ENCODE measurements around the gene RPS2. TPM values are rescaled to one million over a fixed set of nuclear protein-coding genes. Genes with fewer than 3 reads are reported as not detected.

The RPS2 gene
- total and polyA plus RNA-seq, 2 of the 8 experiments (the other 6 are each of a cell fraction or from before 2014, with no cell fraction given) = 4,042 to 16,783 TPM

GRCh38 chr16:1984347-1985225 lies 20.0 kb upstream of the RPS2 start:
- Histone ChIP-seq H3K36me3 (ENCODE audit: control insufficient read depth in 2 of 4, insufficient read depth in 4 of 4, low read length in 3 of 4) (peaks cover 2 to 5% (median 3%) of the 10 kb centered on the region in 4 experiments; a peak in 3 of 8 replicates), H3K4me3 (ENCODE audit: extremely low read depth in 1 of 4, insufficient read depth in 2 of 4, low read depth in 3 of 4, low read length in 4 of 4) (peak overlapping the region; percentile 52 to 96 (median 73)), H4K8ac (ENCODE audit: extremely low read depth, insufficient read depth, low read length) (peak overlapping the region; percentile 89), H3K23ac (ENCODE audit: insufficient read length) (no peak overlapping the region), H3K4me1 (replicated peaks in 1 of 4; ENCODE audit: control insufficient read depth in 3 of 4, insufficient read depth in 4 of 4, low read length in 3 of 4) (peaks cover 3 to 43% (median 28%) of the 10 kb centered on the region in 4 experiments), H3K27me3 (replicated peaks in 1 of 4; ENCODE audit: control insufficient read depth in 3 of 4, extremely low read depth in 1 of 4, insufficient read depth in 3 of 4, low read length in 3 of 4) (peaks cover 9 to 50% (median 47%) of the 10 kb centered on the region in 4 experiments; a peak in 6 of 7 replicates), H3K27ac (ENCODE audit: low read depth, low read length) (peak overlapping the region; percentile 43; the same call in 1 of the 2 replicates), H4K91ac (replicated peaks; ENCODE audit: insufficient read length, low read length) (no peak overlapping the region), H2BK20ac (ENCODE audit: low read length) (no peak overlapping the region), H3K9me3 (ENCODE audit: insufficient read depth in 2 of 2, low read depth in 1 of 2, low read length in 1 of 2) (no peaks in the 10 kb centered on the region), H3K79me1 (ENCODE audit: low read depth, low read length) (no peaks in the 10 kb centered on the region), H3K4ac (replicated peaks; ENCODE audit: insufficient read length, low read depth, low read length) (peak overlapping the region; percentile 33), H3K18ac (ENCODE audit: extremely low read depth, low read length) (no peak overlapping the region), H2BK120ac (replicated peaks; ENCODE audit: low read depth, low read length) (no peak overlapping the region), H2AK5ac (ENCODE audit: low read depth, low read length) (peak overlapping the region; percentile 39; the same call in 1 of the 2 replicates), H3K23me2 (ENCODE audit: low read depth, low read length) (peaks cover 26% of the 10 kb centered on the region), H3K56ac (replicated peaks; ENCODE audit: insufficient read length, low read depth, low read length) (peak overlapping the region; percentile 26), H3K14ac (ENCODE audit: insufficient read length) (no peak overlapping the region), H2BK15ac (ENCODE audit: low read length) (no peak overlapping the region), H2AFZ (ENCODE audit: low read length) (no peak overlapping the region), H2BK12ac (ENCODE audit: low read depth, low read length) (no peak overlapping the region), H2BK5ac (ENCODE audit: low read depth, low read length) (no peak overlapping the region), H3K79me2 (ENCODE audit: control insufficient read depth in 1 of 2, insufficient read depth in 2 of 2, low read length in 2 of 2) (peaks cover 0 to 9% of the 10 kb centered on the region in 2 experiments; a peak in 1 of 4 replicates), H4K20me1 (replicated peaks in 1 of 2; ENCODE audit: control insufficient read depth in 1 of 2, insufficient read depth in 2 of 2, low read length in 2 of 2) (peaks cover 0 to 14% of the 10 kb centered on the region in 2 experiments), H3K9ac (replicated peaks in 1 of 4; ENCODE audit: extremely low read depth in 1 of 4, low read depth in 3 of 4, low read length in 3 of 4) (peak overlapping the region; percentile 70 to 91 (median 84)), H4K5ac (ENCODE audit: insufficient read length, low read depth, low read length) (no peak overlapping the region), H3K4me2 (ENCODE audit: insufficient read depth in 1 of 2, low read depth in 2 of 2, low read length in 2 of 2) (peak overlapping the region; percentile 58 to 85)
- FAIRE-seq = no peak
- POLR2A ChIA-PET (ENCODE audit: partially characterized antibody) = interaction anchor here (0.6 to 28.2 kb wide), 16 partner anchors 8 to 279 kb away, joined by 3 to 736 read pairs (median 4); partner anchors contain the start of genes NDUFB10, NTHL1, PGP and RNF151
- no peak for DNase-seq (ENCODE audit: low read depth in 1 of 2, low spot score in 2 of 2)
- WGBS, 2 experiments (ENCODE audit: extremely low coverage in 1 of 2, insufficient coverage in 1 of 2, insufficient read length in 1 of 2, insufficient replicate concordance in 2 of 2, low coverage in 1 of 2, low lambda C conversion rate in 2 of 2, missing lambda C conversion rate in 1 of 2) = 15% methylated on average over 42 of the region's 58 CpGs; no CpG with 5 or more reads in 1 of the 2 experiments
- CTCF ChIA-PET (ENCODE audit: partially characterized antibody) = interaction anchor here (1.5 kb wide), 1 partner anchor 19 kb away, joined by 4 read pairs; no protein-coding TSS in a partner anchor
- TF ChIP-seq USF2 (IDR thresholded peaks at IDR 0.05; ENCODE audit: low read length) (no peak), BCL11A (IDR thresholded peaks at IDR 0.05; ENCODE audit: low read depth in 2 of 2, low read length in 2 of 2) (no peak), NANOG (IDR thresholded peaks at IDR 0.05; ENCODE audit: insufficient read depth, low read depth, low read length, poor library complexity, severe bottlenecking) (no peak), BACH1 (IDR thresholded peaks at IDR 0.05; ENCODE audit: low read length) (no peak), EP300 (IDR thresholded peaks at IDR 0.05; ENCODE audit: borderline replicate concordance in 1 of 2, low read depth in 2 of 2, low read length in 2 of 2) (no peak), PHF8 (conservative IDR thresholded peaks at IDR 0.05; ENCODE audit: low read depth, low read length) (peak; percentile 99; the same call in 1 of the 2 replicates), ASH2L (IDR thresholded peaks at IDR 0.05; ENCODE audit: low read length) (peak; percentile 50), RBBP5 (IDR thresholded peaks at IDR 0.05; ENCODE audit: borderline replicate concordance, low read depth, low read length) (0 out of 2 replicates have a peak, but pooled peaks have one; percentile 1), JUN (IDR thresholded peaks at IDR 0.05; ENCODE audit: low read depth, low read length) (no peak)

Data from H1 (cell line).